BLaER1 treated with 17β-estradiol and CSF1 and Interleukin-3, amounts not matched to agents 10 nM and 100 nM (cell line): Measurements from ENCODE around the gene WNT3A.

Source experiments
- H3K27ac ChIP-seq, 11 experiments: shearing (Covaris generic); formaldehyde crosslinking; 2 replicates each; pipeline ENCODE4 v1.8.1; 2022
- H3K27me3 ChIP-seq, 11 experiments: shearing (Covaris generic); formaldehyde crosslinking; 2 replicates each; pipeline ENCODE4 v1.8.1; 2022
- H3K36me3 ChIP-seq, 11 experiments: shearing (Covaris generic); formaldehyde crosslinking; 2 replicates each; pipeline ENCODE4 v1.8.1; 2022
- H3K4me1 ChIP-seq, 10 experiments: shearing (Covaris generic); formaldehyde crosslinking; 2 replicates each; pipeline ENCODE4 v1.8.1; 2022
- H3K4me2 ChIP-seq, 11 experiments: shearing (Covaris generic); formaldehyde crosslinking; 2 replicates each; pipeline ENCODE4 v1.8.1; 2022
- H3K4me3 ChIP-seq, 10 experiments: shearing (Covaris generic); formaldehyde crosslinking; 2 replicates each; pipeline ENCODE4 v1.8.1; 2022
- H3K9ac ChIP-seq, 11 experiments: shearing (Covaris generic); formaldehyde crosslinking; 2 replicates each; pipeline ENCODE4 v1.8.1; 2022
- H3K9me3 ChIP-seq, 11 experiments: shearing (Covaris generic); formaldehyde crosslinking; replicated peaks in 1 of 11; 2 replicates each; pipeline ENCODE4 v1.8.1; 2022
- H4K20me1 ChIP-seq, 11 experiments: shearing (Covaris generic); formaldehyde crosslinking; 2 replicates each; pipeline ENCODE4 v1.8.1; 2022
- Cebpa-rat ChIP-seq, 11 experiments: shearing (Covaris generic); IDR thresholded peaks; 2 replicates each; pipeline ENCODE4 v1.8.1; 2022

Gene WNT3A

DNA sequence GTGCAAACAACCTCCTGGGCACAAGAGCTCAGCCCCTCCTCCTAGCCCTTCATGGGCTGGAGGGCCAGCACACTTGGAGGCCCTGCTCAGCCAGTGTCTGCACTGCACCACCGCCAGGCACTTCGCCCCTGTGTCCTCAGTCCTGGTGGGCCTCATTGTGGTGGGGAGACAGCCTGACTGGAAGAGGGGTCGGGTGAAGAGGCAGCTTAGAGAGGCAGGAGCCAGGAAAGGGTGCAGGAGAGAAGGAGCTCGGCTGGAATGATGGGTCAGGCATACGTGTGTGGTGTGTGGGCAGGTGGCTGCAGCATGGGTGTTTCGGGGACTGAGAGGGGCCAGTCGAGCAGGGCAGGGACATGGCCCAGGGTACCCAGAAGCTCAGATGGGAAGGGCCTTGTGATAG lies 4.1 kb downstream of the WNT3A start:
- TF ChIP-seq Cebpa-rat (IDR thresholded peaks at IDR 0.05), result no peak
- Histone ChIP-seq H3K9ac (0 out of 22 replicates have a peak overlapping the region, but pooled peaks of 1 of the 11 experiments have one; percentile 54), H4K20me1 (peaks cover 0 to 34% (median 1%) of the 10 kb centered on the region in 11 experiments; a peak in 8 of 22 replicates), H3K36me3 (no peaks in the 10 kb centered on the region), H3K4me1 (peaks cover 17 to 68% (median 34%) of the 10 kb centered on the region in 10 experiments), H3K4me2 (peak overlapping the region in 9 of 11 experiments; percentile 67 to 99 (median 93); a peak in 17 of 22 replicates), H3K27ac (no peak overlapping the region), H3K9me3 (peaks cover 13 to 23% (median 18%) of the 10 kb centered on the region in 11 experiments), H3K4me3 (no peak overlapping the region), H3K27me3 (peaks cover 36 to 46% (median 38%) of the 10 kb centered on the region in 11 experiments)

DNA sequence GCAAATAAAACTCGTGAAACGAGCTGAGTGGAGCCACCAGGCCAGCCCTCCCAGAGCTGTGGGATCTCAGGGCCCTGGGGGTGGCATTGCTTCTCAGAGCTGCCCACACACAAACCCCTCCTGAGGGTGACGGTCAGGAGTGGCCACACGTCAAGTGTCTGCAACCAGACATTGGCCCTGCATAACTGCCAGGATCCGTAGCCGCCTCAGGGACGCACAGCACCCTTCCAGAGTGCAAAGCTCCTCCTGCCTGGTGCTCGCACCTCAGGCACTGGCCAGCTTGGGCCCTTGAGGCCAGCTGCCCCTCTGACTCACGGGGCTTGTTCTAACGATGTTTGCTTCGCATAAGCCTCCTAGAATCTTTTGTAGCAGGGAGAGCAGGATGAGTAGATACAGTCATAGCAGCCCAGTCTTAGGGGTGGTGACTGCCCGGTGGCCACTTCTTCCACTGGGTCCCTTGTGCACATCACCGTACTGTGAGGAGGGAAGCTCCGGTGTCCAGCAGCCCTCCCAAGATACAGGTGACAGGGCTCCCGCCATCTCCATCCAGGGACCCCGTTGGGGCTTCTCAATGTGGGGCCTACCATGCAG lies 5.0 kb downstream of the WNT3A start:
- no peak overlapping the region for H3K9ac ChIP-seq
- H3K36me3 ChIP-seq, result no peaks in the 10 kb centered on the region
- H3K4me3 ChIP-seq, result no peak overlapping the region
- peaks cover 13 to 19% (median 17%) of the 10 kb centered on the region in 11 experiments for H3K9me3 ChIP-seq
- H3K27ac ChIP-seq, result no peak overlapping the region
- H3K27me3 ChIP-seq, result peaks cover 27 to 38% (median 29%) of the 10 kb centered on the region in 11 experiments
- TF ChIP-seq Cebpa-rat (IDR thresholded peaks at IDR 0.05), result no peak
- peaks cover 17 to 71% (median 34%) of the 10 kb centered on the region in 10 experiments for H3K4me1 ChIP-seq
- H4K20me1 ChIP-seq, result peaks cover 0 to 32% (median 0%) of the 10 kb centered on the region in 11 experiments; a peak in 7 of 22 replicates
- peak overlapping the region in 2 of 11 experiments; percentile 93 to 97; a peak in 1 of 22 replicates for H3K4me2 ChIP-seq

DNA sequence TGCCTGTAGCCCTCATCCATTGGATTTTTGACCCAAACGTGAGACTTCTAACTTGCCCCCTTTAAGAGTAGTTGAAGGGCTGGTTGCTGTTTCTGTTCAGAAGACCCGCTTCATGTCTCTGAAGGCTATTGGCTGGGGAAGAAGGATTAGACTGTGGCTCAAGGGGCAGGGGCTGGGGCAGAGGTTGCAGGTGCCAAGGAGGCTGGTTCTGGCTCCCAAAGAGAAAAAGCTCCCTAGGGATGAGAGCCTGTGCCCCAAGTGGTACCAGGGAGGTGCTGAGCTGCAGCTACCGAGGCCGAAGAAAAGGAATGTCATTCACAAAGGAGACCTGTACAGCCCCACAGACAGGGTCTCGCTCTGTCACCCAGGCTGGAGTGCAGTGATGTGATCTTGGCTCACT lies 5.8 kb downstream of the WNT3A start:
- peaks cover 0 to 30% (median 0%) of the 10 kb centered on the region in 11 experiments; a peak in 7 of 22 replicates for H4K20me1 ChIP-seq
- H3K4me3 ChIP-seq, result no peak overlapping the region
- peaks cover 20 to 30% (median 22%) of the 10 kb centered on the region in 11 experiments for H3K27me3 ChIP-seq
- no peak for TF ChIP-seq Cebpa-rat (IDR thresholded peaks at IDR 0.05)
- peaks cover 17 to 71% (median 34%) of the 10 kb centered on the region in 10 experiments for H3K4me1 ChIP-seq
- H3K9me3 ChIP-seq, result peaks cover 6 to 12% (median 10%) of the 10 kb centered on the region in 11 experiments
- 0 out of 22 replicates have a peak overlapping the region, but pooled peaks of 2 of the 11 experiments have one; percentile 4 to 97 for H3K4me2 ChIP-seq
- H3K9ac ChIP-seq, result no peak overlapping the region
- H3K27ac ChIP-seq, result no peak overlapping the region
- no peaks in the 10 kb centered on the region for H3K36me3 ChIP-seq

- Histone ChIP-seq H4K20me1 (peaks cover 0 to 22% (median 0%) of the 10 kb centered on the region in 11 experiments; a peak in 7 of 22 replicates), H3K4me1 (peaks cover 17 to 69% (median 33%) of the 10 kb centered on the region in 10 experiments), H3K27ac (no peak overlapping the region), H3K9ac (no peak overlapping the region), H3K4me3 (no peak overlapping the region), H3K4me2 (no peak overlapping the region), H3K9me3 (peaks cover 0 to 4% (median 2%) of the 10 kb centered on the region in 11 experiments; a peak in 15 of 22 replicates), H3K36me3 (no peaks in the 10 kb centered on the region), H3K27me3 (peaks cover 12 to 23% (median 14%) of the 10 kb centered on the region in 11 experiments)
- TF ChIP-seq Cebpa-rat (IDR thresholded peaks at IDR 0.05), result no peak
Measured at GRCh38 chr1:228013131-228013934, 6.5 kb downstream of the WNT3A start.

- Histone ChIP-seq H3K4me2 (peak overlapping the region in 5 of 11 experiments; percentile 14 to 53 (median 22); a peak in 5 of 22 replicates), H4K20me1 (peaks cover 0 to 14% (median 0%) of the 10 kb centered on the region in 11 experiments; a peak in 6 of 22 replicates), H3K27me3 (peaks cover 3 to 14% (median 5%) of the 10 kb centered on the region in 11 experiments; a peak in 20 of 22 replicates), H3K36me3 (no peaks in the 10 kb centered on the region), H3K4me3 (no peak overlapping the region), H3K4me1 (peaks cover 13 to 60% (median 24%) of the 10 kb centered on the region in 10 experiments), H3K27ac (no peak overlapping the region), H3K9ac (no peak overlapping the region), H3K9me3 (no peaks in the 10 kb centered on the region)
- no peak for TF ChIP-seq Cebpa-rat (IDR thresholded peaks at IDR 0.05)
Measured at GRCh38 chr1:228013935-228014930, 7.4 kb downstream of the WNT3A start.

GRCh38 chr1:228015276-228016180 lies 8.7 kb downstream of the WNT3A start:
- Histone ChIP-seq H3K4me1 (peaks cover 0 to 47% (median 11%) of the 10 kb centered on the region in 10 experiments; a peak in 16 of 20 replicates), H3K4me2 (peak overlapping the region in 7 of 11 experiments; percentile 20 to 53 (median 46); a peak in 11 of 22 replicates), H3K36me3 (no peaks in the 10 kb centered on the region), H3K27ac (no peak overlapping the region), H3K4me3 (no peak overlapping the region), H4K20me1 (0 out of 22 replicates have a peak, but pooled peaks cover 0 to 8% (median 0%) of the 10 kb centered on the region in 11 experiments), H3K9ac (no peak overlapping the region), H3K27me3 (peaks cover 0 to under 1% (median 0%) of the 10 kb centered on the region in 11 experiments; a peak in 1 of 22 replicates), H3K9me3 (no peaks in the 10 kb centered on the region)
- no peak for TF ChIP-seq Cebpa-rat (IDR thresholded peaks at IDR 0.05)

DNA sequence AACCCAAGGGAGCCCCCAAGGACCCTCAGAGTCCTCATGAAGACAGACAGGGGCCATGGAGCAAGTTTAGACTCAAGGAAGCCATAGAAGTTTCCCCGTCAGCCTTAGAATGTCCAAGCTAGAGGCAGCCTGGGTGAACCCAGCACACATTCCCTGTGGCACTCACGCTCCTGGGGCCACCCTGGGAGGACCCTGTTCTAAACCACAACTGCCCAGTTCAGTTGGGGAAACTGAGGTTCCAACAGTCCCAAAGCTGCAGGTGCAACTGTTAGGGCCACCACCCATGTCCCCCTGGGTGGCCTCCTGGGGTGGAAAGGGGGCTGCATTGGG lies 9.3 kb downstream of the WNT3A start:
- no peaks in the 10 kb centered on the region for H3K27me3 ChIP-seq
- H3K9ac ChIP-seq, result no peak overlapping the region
- H3K4me3 ChIP-seq, result no peak overlapping the region
- H4K20me1 ChIP-seq, result 0 out of 22 replicates have a peak, but pooled peaks cover 0 to 8% (median 0%) of the 10 kb centered on the region in 11 experiments
- no peak for TF ChIP-seq Cebpa-rat (IDR thresholded peaks at IDR 0.05)
- no peak overlapping the region for H3K27ac ChIP-seq
- peaks cover 0 to 41% (median 5%) of the 10 kb centered on the region in 10 experiments; a peak in 11 of 20 replicates for H3K4me1 ChIP-seq
- H3K4me2 ChIP-seq, result peak overlapping the region in 2 of 11 experiments; percentile 19 to 24; a peak in 2 of 22 replicates
- no peaks in the 10 kb centered on the region for H3K36me3 ChIP-seq
- no peaks in the 10 kb centered on the region for H3K9me3 ChIP-seq
